Smooth muscle cell of the brain vasculature (primary cell): ENCODE data around the gene LRRC63.
A peak's percentile ranks its signal among the peaks of the same experiment; 100 is the strongest.
"Not testable (repeated sequence)": the region's sequence is repeated elsewhere in the genome, so short reads cannot be mapped to it uniquely, and the experiment has no call there.

Experiments
- DNase-seq: peaks from one replicate; pipeline ENCODE4 v3.0.0-alpha.2; 2012; ENCODE audit warnings: low read depth, low spot score

The LRRC63 gene

GRCh38 chr13:46235286-46235685 is 23.6 kb downstream of the LRRC63 start:
- DNase-seq: no peak

- no peak for DNase-seq
Measured at GRCh38 chr13:46265292-46265691, 53.6 kb downstream of the LRRC63 start.

GRCh38 chr13:46267166-46267565 is 55.4 kb downstream of the LRRC63 start:
- DNase-seq: no peak

GRCh38 chr13:46270416-46270815 is 58.7 kb downstream of the LRRC63 start:
- DNase-seq: no peak

GRCh38 chr13:46274094-46274698 is 62.5 kb downstream of the LRRC63 start:
- DNase-seq: no peak

- DNase-seq: no peak
Measured at GRCh38 chr13:46278474-46278873, 66.7 kb downstream of the LRRC63 start.

GRCh38 chr13:46281779-46282178 is 70.1 kb downstream of the LRRC63 start:
- DNase-seq: no peak

- DNase-seq: not testable (repeated sequence)
Measured at GRCh38 chr13:46283912-46284824, 72.4 kb downstream of the LRRC63 start.

GRCh38 chr13:46286972-46287371 is 75.2 kb downstream of the LRRC63 start:
- DNase-seq: no peak

- DNase-seq: peak; percentile 13
Measured at GRCh38 chr13:46288570-46289259, 77.0 kb downstream of the LRRC63 start.

GRCh38 chr13:46289260-46289955 is 77.7 kb downstream of the LRRC63 start:
- DNase-seq: no peak

GRCh38 chr13:46290434-46290833 is 78.7 kb downstream of the LRRC63 start:
- DNase-seq: no peak

GRCh38 chr13:46293436-46293835 is 81.7 kb downstream of the LRRC63 start:
- DNase-seq: no peak

- DNase-seq: no peak
Measured at GRCh38 chr13:46295491-46296114, 83.9 kb downstream of the LRRC63 start.

GRCh38 chr13:46296115-46296822 is 84.5 kb downstream of the LRRC63 start:
- peak; percentile 33 for DNase-seq

GRCh38 chr13:46296921-46297320 is 85.2 kb downstream of the LRRC63 start:
- DNase-seq: no peak

GRCh38 chr13:46297361-46297811 is 85.7 kb downstream of the LRRC63 start:
- DNase-seq: no peak

GRCh38 chr13:46303742-46304385 is 92.1 kb downstream of the LRRC63 start:
- DNase-seq: no peak

GRCh38 chr13:46304546-46304945 is 92.8 kb downstream of the LRRC63 start:
- DNase-seq: no peak

GRCh38 chr13:46307554-46307953 is 95.8 kb downstream of the LRRC63 start:
- no peak for DNase-seq
